ENCODE results near the gene ASTN2.

- TF ChIP-seq, protein P1, sequence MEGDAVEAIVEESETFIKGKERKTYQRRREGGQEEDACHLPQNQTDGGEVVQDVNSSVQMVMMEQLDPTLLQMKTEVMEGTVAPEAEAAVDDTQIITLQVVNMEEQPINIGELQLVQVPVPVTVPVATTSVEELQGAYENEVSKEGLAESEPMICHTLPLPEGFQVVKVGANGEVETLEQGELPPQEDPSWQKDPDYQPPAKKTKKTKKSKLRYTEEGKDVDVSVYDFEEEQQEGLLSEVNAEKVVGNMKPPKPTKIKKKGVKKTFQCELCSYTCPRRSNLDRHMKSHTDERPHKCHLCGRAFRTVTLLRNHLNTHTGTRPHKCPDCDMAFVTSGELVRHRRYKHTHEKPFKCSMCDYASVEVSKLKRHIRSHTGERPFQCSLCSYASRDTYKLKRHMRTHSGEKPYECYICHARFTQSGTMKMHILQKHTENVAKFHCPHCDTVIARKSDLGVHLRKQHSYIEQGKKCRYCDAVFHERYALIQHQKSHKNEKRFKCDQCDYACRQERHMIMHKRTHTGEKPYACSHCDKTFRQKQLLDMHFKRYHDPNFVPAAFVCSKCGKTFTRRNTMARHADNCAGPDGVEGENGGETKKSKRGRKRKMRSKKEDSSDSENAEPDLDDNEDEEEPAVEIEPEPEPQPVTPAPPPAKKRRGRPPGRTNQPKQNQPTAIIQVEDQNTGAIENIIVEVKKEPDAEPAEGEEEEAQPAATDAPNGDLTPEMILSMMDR (IDR thresholded peaks at IDR 0.05): no peak
- TF ChIP-seq POLR2A (IDR thresholded peaks at IDR 0.05): no peak
These were observed 526.8 kb downstream of the ASTN2 start for GRCh38 chr9:116888066-116888465.

Data from lower leg skin (tissue), 3 donors.